ENCODE data around the gene CAPN8.

Gene CAPN8

DNA sequence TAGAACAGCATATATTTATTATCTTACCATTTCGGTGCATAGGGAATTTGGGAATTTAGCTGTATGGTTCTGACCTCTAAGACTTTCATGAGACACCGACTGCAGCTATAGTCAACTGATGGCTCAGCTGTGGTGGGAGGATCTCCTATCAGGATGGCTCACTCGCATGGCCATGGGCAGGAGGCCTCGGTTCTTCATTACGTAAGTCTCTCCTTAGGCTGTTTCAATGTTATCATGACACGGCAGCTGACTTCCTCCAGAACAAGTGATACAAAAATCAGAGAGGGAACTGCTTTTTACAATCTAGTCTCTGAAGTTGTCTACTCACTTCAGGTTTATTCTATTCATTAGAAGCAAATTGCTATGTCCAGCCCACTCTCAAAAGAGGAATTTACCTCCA is 13.3 kb upstream of the CAPN8 start:
- DNase-seq (ENCODE audit: low read depth, low spot score): no peak
- CTCF ChIA-PET: interaction anchor here (21.7 kb wide), 1 partner anchor 544 kb away, joined by 321 read pairs; no protein-coding TSS in a partner anchor
- POLR2A ChIA-PET: no interaction called here
- TF ChIP-seq, protein P1, sequence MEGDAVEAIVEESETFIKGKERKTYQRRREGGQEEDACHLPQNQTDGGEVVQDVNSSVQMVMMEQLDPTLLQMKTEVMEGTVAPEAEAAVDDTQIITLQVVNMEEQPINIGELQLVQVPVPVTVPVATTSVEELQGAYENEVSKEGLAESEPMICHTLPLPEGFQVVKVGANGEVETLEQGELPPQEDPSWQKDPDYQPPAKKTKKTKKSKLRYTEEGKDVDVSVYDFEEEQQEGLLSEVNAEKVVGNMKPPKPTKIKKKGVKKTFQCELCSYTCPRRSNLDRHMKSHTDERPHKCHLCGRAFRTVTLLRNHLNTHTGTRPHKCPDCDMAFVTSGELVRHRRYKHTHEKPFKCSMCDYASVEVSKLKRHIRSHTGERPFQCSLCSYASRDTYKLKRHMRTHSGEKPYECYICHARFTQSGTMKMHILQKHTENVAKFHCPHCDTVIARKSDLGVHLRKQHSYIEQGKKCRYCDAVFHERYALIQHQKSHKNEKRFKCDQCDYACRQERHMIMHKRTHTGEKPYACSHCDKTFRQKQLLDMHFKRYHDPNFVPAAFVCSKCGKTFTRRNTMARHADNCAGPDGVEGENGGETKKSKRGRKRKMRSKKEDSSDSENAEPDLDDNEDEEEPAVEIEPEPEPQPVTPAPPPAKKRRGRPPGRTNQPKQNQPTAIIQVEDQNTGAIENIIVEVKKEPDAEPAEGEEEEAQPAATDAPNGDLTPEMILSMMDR (IDR thresholded peaks at IDR 0.05; ENCODE audit: insufficient read depth, low read length, missing control alignments): no peak
- no peak overlapping the region for H3K4me3 ChIP-seq (ENCODE audit: low read depth, low read length)

DNA sequence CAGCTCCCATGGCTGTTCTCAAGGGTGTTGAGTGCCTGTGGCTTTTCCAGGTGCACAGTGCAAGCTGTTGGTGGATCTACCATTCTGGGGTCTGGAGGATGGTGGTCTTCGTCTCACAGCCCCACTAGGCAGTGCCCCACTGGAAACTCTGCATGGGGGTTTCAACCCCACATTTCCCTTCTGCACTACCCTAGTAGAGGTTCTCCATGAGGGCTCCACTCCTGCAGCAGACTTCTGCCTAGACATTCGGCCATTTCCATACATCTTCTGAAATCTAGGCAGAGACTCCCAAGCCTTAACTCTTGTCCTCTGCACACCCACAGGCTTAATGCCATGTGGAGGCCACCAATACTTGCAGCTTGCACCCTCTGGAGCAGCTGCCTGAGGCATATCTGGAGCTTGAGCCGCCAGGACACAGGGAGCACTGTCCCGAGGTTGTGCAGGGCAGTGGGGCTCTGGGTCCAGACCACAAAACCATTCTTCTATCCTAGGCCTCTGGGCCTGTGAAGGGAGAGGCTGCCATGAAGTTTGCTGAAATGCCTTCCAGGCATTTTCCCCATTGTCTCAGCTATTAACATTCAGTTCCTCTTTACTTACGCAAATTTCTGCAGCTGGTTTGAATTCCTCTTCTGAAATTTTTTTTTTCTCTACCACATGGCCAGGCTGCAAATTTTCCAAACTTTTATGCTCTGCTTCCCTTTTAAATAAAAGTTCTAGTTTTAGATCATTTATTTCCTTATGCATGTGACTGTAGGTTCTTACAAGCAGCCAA is 8.8 kb upstream of the CAPN8 start:
- TF ChIP-seq, protein P1 (IDR thresholded peaks at IDR 0.05; ENCODE audit: insufficient read depth, low read length, missing control alignments): no peak
- H3K4me3 ChIP-seq (ENCODE audit: low read depth, low read length): no peak overlapping the region
- POLR2A ChIA-PET: no interaction called here
- DNase-seq (ENCODE audit: low read depth, low spot score): no peak
- CTCF ChIA-PET: interaction anchor here (2.8 to 21.7 kb wide), 2 partner anchors 9 to 539 kb away, joined by 9 to 321 read pairs; no protein-coding TSS in a partner anchor

DNA sequence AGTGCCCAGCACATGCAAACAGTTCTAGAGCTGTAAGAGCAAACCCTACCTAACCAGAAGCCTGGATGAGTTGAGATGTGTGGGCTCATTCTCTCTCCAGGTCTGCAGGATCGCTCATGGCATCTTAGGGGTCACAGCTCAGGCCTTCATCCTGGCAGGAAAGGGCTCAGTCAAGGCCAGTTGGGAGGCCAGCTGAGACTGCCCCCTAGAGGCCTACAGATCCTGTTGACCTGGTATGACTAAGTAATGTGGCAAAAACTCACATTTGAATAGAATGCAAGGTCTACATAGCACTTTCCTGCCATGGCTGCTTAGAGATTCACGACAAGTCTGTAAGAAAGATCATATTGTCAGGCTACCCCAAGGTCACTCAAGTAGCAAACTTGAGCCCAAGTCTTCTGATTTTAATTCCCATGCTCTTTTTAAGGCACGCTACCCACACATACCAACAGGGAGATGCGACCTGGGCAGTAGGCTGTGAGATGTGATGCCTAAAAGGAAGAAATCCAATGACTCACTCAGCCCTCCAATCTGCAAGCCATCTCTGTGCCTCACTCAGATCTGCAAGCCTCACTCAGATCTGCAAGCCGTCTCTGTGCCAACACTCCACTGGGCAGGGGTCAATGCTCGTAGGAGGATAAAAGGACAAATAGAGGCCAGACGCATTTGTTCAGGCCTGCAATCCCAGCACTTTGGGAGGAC is 5.1 kb upstream of the CAPN8 start:
- H3K4me3 ChIP-seq (ENCODE audit: low read depth, low read length): no peak overlapping the region
- CTCF ChIA-PET: interaction anchor here (1.3 to 21.7 kb wide), 2 partner anchors 10 to 536 kb away, joined by 4 to 321 read pairs; no protein-coding TSS in a partner anchor
- TF ChIP-seq, protein P1 (IDR thresholded peaks at IDR 0.05; ENCODE audit: insufficient read depth, low read length, missing control alignments): peak; percentile 27
- DNase-seq (ENCODE audit: low read depth, low spot score): no peak
- POLR2A ChIA-PET: no interaction called here

DNA sequence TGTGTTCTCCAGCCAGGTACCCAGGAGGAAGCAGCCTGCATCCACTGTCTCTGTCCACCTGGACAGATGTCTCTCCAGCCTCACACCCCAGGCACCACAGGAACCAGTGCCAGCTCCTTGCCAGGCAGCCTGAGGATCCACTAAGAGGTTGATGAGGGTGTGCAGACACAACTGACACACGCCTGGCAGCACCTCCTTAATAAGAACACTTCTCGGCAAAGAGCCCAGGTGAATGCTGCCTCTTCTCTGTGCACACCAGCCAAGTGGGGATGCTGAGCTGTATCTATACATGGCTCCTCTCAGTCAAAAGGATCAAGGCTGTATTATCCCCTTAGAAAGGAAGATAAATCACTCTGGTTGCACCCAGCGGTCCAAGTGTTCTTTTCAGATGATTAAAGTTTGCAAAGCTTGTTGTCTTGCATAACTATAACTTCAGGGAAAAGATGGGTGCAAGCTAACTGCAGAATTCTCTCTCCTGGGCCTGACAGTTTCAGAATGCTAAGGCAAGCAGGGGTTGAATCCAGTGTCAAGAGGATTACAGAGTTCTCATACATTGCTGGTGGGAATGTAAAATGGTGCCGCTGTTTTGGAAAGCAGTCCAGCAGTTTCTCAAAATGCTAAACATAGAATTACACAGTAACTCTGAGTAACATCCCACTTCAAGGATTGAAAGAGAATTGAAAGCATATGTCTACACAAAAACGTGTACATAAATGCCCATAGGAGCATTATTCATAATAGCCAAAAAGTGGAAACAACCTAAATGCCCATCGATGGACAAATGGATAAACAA is 3.7 kb upstream of the CAPN8 start:
- ChIA-PET POLR2A (no interaction called here), CTCF (interaction anchor here (0.6 to 1.5 kb wide), 2 partner anchors 12 to 15 kb away, joined by 3 to 6 read pairs; no protein-coding TSS in a partner anchor)

DNA sequence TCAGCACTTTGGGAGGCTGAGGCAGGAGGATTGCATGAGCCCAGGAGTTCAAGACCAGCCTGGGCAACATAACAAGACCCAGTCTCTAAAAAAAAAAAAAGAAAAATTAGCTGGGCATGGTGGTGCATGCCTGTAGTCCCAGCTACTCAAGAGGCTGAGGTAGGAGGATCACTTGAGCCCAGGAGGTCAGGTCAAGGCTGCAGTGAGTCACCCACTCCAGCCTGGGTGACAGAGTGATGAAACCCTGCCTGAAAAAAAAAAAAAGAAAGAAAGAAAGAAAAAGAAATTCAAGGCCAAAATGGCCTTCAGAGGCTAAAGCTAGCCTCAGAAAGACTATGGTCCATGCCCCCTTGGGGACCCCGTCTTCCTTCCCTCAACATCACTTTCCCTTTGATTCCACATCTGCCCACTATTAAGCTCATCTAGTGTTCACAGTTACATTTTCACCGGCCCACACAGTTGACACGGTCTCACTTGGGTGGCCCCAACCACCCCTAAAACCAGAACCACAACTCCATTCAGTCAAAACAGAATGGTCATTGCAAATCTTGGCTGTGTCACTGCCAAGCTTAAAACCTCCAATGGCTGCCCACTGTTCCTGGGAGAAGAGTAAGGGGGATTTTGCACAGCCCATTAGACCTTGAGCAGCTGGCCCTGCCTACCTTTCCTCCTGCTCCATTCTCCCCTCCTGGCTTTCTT is 2.1 kb upstream of the CAPN8 start:
- POLR2A ChIA-PET: no interaction called here
- CTCF ChIA-PET: interaction anchor here (0.8 to 1.5 kb wide), 2 partner anchors 17 to 43 kb away, joined by 3 to 6 read pairs; no protein-coding TSS in a partner anchor
- no peak for DNase-seq (ENCODE audit: low read depth, low spot score)
- TF ChIP-seq, protein P1 (IDR thresholded peaks at IDR 0.05; ENCODE audit: insufficient read depth, low read length, missing control alignments): no peak
- no peak overlapping the region for H3K4me3 ChIP-seq (ENCODE audit: low read depth, low read length)

More for the DNA sequence above, 3.7 kb upstream of the CAPN8 start:
- TF ChIP-seq, protein P1 (IDR thresholded peaks at IDR 0.05; ENCODE audit: insufficient read depth, low read length, missing control alignments): no peak
- H3K4me3 ChIP-seq (ENCODE audit: low read depth, low read length): no peak overlapping the region
- no peak for DNase-seq (ENCODE audit: low read depth, low spot score)
